ACC112 (cell line): ENCODE measurements around the gene DAG1.
"Not testable (repeated sequence)": the region's sequence is repeated elsewhere in the genome, so short reads cannot be mapped to it uniquely, and the experiment has no call there.

Source experiments
- H2AFZ ChIP-seq: fragments of 200-600 bp; sonication (generic); one replicate; pipeline ENCODE4 v1.6.0; 2017; ENCODE audit warnings: antibody characterized with exemption, low read length; ENCODE audit not compliant: unreplicated experiment
- H3K27ac ChIP-seq: fragments of 200-600 bp; sonication (generic); 2 replicates; pipeline ENCODE4 v1.5.1; 2014; ENCODE audit warnings: low read depth, mild to moderate bottlenecking, antibody characterized with exemption, low read length, moderate library complexity
- H3K27me3 ChIP-seq: fragments of 200-600 bp; sonication (generic); 2 replicates; pipeline ENCODE4 v1.6.1; 2014; ENCODE audit warnings: mild to moderate bottlenecking, antibody characterized with exemption, low read length, moderate library complexity, mixed read lengths; ENCODE audit not compliant: insufficient read depth
- H3K36me3 ChIP-seq: fragments of 200-600 bp; sonication (generic); 2 replicates; pipeline ENCODE4 v1.6.1; 2016; ENCODE audit warnings: mild to moderate bottlenecking, antibody characterized with exemption, low read length, moderate library complexity, mixed read lengths; ENCODE audit not compliant: insufficient read depth
- H3K4me1 ChIP-seq: fragments of 200-600 bp; sonication (generic); one replicate; pipeline ENCODE4 v1.6.1; 2016; ENCODE audit warnings: low read length, mixed read lengths; ENCODE audit not compliant: insufficient read depth, unreplicated experiment, control insufficient read depth
- H3K4me3 ChIP-seq: fragments of 200-600 bp; sonication (generic); 2 replicates; pipeline ENCODE4 v1.5.1; 2014; ENCODE audit warnings: mild to moderate bottlenecking, low read depth, low read length
- H3K79me2 ChIP-seq: fragments of 200-600 bp; sonication (generic); one replicate; pipeline ENCODE4 v1.6.0; 2016; ENCODE audit warnings: low read length; ENCODE audit not compliant: control insufficient read depth, unreplicated experiment, insufficient read depth

The DAG1 gene

DNA sequence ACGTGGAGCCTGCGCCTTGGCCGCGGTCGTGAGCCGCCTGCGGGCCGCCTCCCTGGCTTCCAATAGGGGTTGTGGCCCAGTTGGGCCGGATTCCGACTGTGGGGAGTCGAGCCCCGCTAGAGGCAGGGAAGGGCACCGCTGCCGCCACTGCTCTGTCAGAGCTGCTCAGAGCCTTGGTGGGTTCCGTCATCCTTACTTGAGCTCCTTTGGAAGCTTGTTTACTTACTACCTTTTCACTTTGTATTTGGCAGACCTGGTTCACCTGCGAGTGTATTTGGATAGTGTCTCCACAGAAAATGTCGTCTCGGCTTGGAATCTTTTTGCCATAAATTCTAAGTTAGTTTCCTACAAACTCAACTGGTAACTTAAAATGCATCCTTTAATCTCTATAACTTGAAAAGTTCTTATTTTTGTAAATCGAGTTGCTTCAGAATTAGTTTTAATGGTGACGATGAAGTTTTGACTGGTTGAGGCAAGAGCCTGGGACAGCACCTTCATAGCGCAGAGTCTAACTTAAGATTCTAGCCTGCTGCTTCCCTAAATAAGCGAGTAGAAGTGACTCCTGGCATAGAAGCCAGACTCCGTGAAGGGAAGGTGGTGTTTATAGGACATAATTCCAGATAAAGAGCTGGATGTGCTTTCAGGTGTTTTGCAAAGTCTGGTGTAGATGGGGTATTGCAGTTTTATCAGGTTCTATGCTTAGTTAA, 800 bp downstream of the DAG1 start:
- peak overlapping the region; percentile 91 for H3K4me3 ChIP-seq
- peak overlapping the region; percentile 67 for H3K27ac ChIP-seq
- H3K4me1 ChIP-seq: peaks cover 22% of the 10 kb centered on the region
- H3K79me2 ChIP-seq: peaks cover 8% of the 10 kb centered on the region
- H3K27me3 ChIP-seq: no peaks in the 10 kb centered on the region
- peak overlapping the region; percentile 65 for H2AFZ ChIP-seq
- no peaks in the 10 kb centered on the region for H3K36me3 ChIP-seq

DNA sequence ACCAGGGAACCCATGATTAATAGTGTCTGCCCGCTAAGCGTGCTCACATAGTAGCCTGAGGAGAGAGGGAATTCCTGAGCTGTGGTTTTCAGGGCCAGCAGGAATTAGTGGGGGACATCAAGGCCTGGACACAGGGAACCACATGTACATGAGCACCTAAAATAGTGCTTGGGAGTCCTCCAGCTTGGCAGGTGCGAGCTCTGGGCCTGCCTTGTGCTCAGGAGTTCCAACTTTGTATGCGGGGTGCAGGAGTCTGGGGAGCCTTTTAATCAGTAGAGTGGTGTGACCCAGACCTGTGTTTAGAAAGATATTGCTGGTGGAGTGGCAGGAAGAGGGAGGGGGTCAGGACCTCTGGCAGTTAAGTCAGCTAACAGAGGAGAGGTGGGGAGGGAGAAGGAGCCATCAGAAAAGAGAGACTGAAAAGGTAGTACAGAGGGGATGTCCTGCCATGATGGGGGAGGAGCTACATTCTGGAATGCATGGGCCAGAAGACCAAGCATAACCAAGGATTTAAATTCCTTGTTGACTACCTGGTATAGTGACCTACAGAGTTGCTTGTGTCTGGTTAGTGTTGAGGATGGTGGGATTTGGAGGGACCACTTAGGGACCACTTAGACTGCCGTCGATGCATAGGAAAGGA, 1.9 kb downstream of the DAG1 start:
- no peaks in the 10 kb centered on the region for H3K36me3 ChIP-seq
- H2AFZ ChIP-seq: no peak overlapping the region
- H3K4me1 ChIP-seq: peaks cover 30% of the 10 kb centered on the region
- no peak overlapping the region for H3K27ac ChIP-seq
- peak overlapping the region; percentile 91 for H3K4me3 ChIP-seq
- H3K79me2 ChIP-seq: peaks cover 8% of the 10 kb centered on the region
- no peaks in the 10 kb centered on the region for H3K27me3 ChIP-seq

DNA sequence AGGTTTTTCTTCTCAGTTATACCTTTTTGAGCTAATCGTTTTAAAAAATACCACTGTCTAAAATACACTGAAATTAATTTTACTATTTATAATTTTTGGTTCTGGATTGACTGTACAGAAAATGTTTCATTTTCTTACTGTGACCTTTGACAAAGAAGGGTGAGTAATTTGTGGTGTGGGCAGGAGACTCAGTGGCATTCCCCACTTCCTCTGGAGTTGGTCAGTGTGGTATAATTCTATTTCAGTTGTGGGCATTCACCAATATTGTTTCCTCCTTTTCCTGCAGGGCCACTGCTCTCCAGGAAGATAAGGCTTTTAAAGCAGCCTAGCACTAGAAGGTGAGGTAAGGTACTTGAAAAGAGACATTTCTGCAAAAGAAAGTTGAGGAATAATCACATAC, 6.5 kb downstream of the DAG1 start:
- Histone ChIP-seq H3K4me3 (no peak overlapping the region), H3K27ac (no peak overlapping the region), H2AFZ (no peak overlapping the region), H3K4me1 (peaks cover 15% of the 10 kb centered on the region), H3K36me3 (0 out of 2 replicates have a peak, but pooled peaks cover 3% of the 10 kb centered on the region), H3K27me3 (no peaks in the 10 kb centered on the region), H3K79me2 (peaks cover 5% of the 10 kb centered on the region)

DNA sequence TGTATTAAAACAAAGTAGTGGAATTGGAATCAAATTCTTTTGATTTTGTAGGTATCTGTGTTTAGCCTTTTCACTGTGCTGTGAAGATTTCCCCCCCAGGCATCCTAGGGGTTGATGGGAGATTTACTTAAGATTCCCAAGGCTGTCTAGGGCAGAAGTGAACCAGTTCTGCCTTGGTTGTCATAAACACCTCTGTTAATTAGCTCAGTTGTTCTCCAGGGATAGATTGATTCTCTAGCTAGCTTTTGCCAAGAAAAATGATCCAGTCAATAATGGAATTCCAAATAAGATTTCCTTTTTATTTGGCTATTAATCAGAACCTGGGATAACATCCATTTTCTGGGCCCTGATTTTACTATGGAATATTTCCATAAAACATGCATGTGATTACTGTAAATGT, 12.7 kb downstream of the DAG1 start:
- Histone ChIP-seq H3K4me1 (no peaks in the 10 kb centered on the region), H3K4me3 (no peak overlapping the region), H3K27ac (no peak overlapping the region), H3K36me3 (no peaks in the 10 kb centered on the region), H3K79me2 (no peaks in the 10 kb centered on the region), H3K27me3 (no peaks in the 10 kb centered on the region), H2AFZ (no peak overlapping the region)

DNA sequence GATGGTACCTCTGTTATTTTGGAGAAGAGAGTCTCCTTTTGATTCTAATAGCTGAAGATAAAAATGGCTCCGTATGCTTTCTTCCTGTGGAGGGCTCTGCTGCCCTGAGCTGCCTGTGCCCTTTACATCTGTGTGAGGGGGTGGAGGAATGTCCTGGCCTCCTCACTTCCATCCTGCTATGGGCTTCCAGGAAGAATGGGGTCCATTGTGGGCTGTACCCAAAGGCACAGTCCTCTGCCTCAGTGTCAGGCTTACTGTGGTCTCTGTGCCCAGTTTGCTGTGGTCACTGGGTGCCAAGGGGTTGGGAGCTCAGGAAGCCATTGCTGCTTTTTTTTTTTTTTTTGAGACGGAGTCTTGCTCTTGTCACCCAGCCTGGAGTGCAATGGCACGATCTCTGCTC, 14.4 kb downstream of the DAG1 start:
- no peaks in the 10 kb centered on the region for H3K4me1 ChIP-seq
- H2AFZ ChIP-seq: no peak overlapping the region
- H3K27ac ChIP-seq: no peak overlapping the region
- H3K36me3 ChIP-seq: no peaks in the 10 kb centered on the region
- no peaks in the 10 kb centered on the region for H3K27me3 ChIP-seq
- H3K79me2 ChIP-seq: no peaks in the 10 kb centered on the region
- no peak overlapping the region for H3K4me3 ChIP-seq

DNA sequence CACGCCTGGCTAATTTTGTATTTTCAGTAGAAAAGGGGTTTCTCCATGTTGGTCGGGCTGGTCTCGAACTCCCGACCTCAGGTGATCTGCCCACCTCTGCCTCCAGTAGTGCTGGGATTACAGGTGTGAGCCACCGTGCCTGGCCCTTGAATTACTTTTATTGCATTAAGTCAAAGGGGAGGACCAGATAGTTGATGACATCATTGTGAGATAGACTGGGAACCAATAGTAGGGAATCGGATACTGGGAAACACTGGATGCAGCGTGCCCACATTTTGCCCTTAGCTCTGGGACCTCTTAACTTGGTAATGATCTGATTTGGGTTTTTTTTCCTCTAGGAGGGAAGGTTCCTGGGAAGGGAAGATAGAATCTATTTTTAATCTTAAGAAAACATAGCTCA, 19.2 kb downstream of the DAG1 start:
- H3K27ac ChIP-seq: no peak overlapping the region
- H3K36me3 ChIP-seq: no peaks in the 10 kb centered on the region
- H2AFZ ChIP-seq: no peak overlapping the region
- no peaks in the 10 kb centered on the region for H3K27me3 ChIP-seq
- no peaks in the 10 kb centered on the region for H3K79me2 ChIP-seq
- no peak overlapping the region for H3K4me3 ChIP-seq
- no peaks in the 10 kb centered on the region for H3K4me1 ChIP-seq

DNA sequence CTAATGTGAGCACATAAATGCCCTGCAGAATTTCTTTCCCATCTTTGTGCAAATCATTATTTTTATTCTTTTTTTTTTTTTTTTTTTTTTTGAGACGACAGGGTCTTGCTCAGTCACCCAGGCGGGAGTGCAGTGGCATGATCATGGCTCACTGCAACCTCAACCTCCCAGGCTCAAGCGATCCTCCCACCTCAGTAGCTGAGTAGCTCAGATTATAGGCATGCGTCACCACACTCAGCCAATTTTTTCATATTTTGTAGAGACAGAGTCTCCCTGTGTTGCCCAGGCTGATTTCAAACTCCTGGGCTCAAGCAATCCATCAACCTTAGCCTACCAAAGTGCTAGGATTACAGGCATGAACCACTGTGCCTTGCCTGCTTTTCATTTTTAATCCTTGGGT, 22.9 kb downstream of the DAG1 start:
- H3K4me3 ChIP-seq: no peak overlapping the region
- H3K27me3 ChIP-seq: no peaks in the 10 kb centered on the region
- H3K79me2 ChIP-seq: no peaks in the 10 kb centered on the region

DNA sequence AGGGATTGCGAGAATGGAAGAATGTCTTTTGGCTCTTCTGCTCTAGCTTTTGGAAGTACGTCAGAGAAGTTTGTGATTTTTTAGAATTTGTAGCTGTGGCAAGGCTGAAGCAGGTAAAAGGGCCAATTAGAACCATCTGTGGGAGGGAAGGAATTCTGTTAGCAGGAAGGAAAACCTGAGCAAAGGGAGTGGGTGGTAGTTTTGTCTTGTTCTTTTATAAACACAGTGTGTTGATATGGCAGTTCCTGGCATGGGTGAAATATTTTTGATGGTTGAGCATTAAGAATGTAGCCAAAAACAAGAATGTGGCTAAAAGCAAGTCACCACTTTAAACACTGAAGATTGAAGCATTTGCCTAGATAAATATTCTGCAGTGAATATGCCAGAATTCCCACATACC, 23.8 kb downstream of the DAG1 start:
- Histone ChIP-seq H3K4me3 (no peak overlapping the region), H3K36me3 (no peaks in the 10 kb centered on the region), H3K27ac (no peak overlapping the region), H2AFZ (no peak overlapping the region), H3K27me3 (no peaks in the 10 kb centered on the region), H3K4me1 (no peaks in the 10 kb centered on the region), H3K79me2 (no peaks in the 10 kb centered on the region)

More for the DNA sequence above, 22.9 kb downstream of the DAG1 start:
- H3K27ac ChIP-seq: no peak overlapping the region
- H2AFZ ChIP-seq: no peak overlapping the region
- no peaks in the 10 kb centered on the region for H3K36me3 ChIP-seq
- H3K4me1 ChIP-seq: no peaks in the 10 kb centered on the region

DNA sequence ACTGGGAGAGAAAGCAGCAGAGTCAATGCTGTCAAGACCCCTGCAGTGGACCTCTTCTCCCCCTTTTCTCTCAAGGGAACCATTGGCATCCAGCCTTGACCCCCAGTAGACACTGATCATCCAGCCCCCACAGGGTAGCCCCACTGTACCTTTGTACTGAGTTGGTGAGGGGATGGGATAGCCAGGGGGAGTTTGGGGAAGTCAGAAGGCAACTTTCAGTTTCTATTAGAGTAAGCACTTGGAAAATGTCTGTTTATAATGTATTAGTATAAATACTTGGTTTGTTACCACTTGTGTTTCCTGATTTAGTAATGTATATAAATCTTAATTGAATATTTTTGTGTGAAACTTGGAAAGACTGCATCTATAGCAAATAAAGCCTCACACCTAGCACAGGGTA, 25.0 kb downstream of the DAG1 start:
- Histone ChIP-seq H3K4me3 (no peak overlapping the region), H3K4me1 (peaks cover under 1% of the 10 kb centered on the region), H3K27ac (no peak overlapping the region), H3K27me3 (no peaks in the 10 kb centered on the region), H2AFZ (no peak overlapping the region), H3K79me2 (no peaks in the 10 kb centered on the region), H3K36me3 (no peaks in the 10 kb centered on the region)

DNA sequence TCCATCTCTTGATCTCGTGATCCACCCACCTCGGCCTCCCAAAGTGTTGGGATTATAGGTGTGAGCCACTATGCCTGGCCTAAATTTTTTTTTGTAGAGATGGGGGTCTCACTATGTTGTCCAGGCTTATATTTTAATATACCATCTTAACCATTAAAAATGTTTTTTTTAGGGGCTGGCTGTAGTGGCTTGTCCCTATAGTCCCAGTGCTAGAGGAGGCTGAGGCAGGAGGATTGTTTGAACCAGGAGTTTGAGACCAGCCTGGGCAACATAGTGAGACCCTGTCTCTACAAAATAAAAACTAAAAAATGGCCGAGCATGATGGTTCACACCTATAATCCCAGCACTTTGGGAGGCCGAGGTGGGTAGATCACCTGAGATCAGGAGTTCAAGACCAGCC, 26.8 kb downstream of the DAG1 start:
- H3K4me1 ChIP-seq: peaks cover 15% of the 10 kb centered on the region
- not testable (repeated sequence) for H3K27ac ChIP-seq, H3K36me3 ChIP-seq, H2AFZ ChIP-seq, H3K27me3 ChIP-seq, H3K79me2 ChIP-seq, H3K4me3 ChIP-seq

DNA sequence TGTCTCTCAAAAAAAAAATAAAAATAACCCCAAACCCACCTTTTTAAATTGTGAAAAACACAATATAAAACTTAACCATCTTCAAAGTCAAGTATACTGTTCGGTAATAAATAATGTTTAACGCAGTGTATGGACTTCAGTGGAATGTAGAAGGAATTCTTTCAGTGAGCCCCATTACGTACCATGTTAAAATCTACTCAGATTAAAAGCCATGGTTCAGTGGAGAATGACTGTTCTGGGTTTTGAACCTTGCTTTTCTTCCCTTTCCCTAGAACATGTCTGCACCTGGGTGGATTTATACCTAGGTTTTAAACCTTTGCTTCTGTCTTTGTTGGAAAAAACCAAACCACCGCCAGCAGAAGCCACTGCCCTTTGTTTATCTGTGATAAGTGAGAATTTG, 27.5 kb downstream of the DAG1 start:
- Histone ChIP-seq H3K36me3 (no peaks in the 10 kb centered on the region), H3K27me3 (no peaks in the 10 kb centered on the region), H3K4me3 (no peak overlapping the region), H2AFZ (no peak overlapping the region), H3K4me1 (peaks cover 15% of the 10 kb centered on the region), H3K27ac (no peak overlapping the region), H3K79me2 (no peaks in the 10 kb centered on the region)
